GM18907 (cell line): ENCODE measurements around the gene HCFC1R1.

Experiments
- ATAC-seq: cut with Tn5 transposase; IDR thresholded peaks from one replicate; pipeline ENCODE4 v1.9.1; 2021; ENCODE audit warnings: mild to moderate bottlenecking, moderate library complexity; ENCODE audit not compliant: unreplicated experiment

Gene HCFC1R1

DNA sequence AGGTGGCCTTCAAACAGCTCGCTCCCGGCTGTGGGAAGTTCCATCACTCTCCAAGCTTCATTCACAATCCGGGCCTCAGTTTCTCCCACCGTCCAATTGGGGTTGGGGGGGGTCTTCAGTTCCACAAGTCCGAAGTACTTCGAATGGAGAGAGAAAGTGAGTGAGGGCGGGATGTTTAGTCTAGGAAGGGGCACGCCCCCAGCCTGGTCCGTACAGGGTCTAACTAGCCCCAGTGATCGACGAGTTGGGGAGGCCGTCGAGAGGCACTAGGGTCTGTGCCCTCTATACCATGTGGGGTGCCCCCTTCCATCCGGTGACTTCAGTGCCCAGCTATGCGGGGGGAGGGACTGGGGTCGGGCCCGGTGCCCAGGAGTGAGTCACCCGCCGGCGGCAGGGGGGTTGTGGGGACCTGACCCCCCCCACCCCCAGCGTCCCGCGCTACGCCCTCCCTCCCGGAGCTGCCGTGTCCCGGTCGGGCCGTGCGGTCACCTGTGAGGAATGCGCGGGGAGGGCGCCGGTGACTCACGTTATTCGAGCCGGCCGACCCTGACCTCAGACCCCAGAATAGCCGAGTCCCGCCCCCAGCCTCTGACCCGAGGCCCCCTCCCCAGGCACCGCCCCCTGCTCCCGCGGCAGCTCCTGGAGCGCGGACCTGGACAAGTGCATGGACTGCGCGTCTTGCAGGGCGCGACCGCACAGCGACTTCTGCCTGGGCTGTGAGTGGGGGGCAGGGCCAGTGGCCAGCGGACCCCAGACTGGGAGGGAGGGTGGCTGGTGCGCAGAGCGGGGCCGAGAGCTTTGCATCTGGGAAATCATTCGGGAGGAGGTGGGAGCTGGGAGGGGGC, 2.9 kb downstream of the HCFC1R1 start:
- no peak for ATAC-seq

DNA sequence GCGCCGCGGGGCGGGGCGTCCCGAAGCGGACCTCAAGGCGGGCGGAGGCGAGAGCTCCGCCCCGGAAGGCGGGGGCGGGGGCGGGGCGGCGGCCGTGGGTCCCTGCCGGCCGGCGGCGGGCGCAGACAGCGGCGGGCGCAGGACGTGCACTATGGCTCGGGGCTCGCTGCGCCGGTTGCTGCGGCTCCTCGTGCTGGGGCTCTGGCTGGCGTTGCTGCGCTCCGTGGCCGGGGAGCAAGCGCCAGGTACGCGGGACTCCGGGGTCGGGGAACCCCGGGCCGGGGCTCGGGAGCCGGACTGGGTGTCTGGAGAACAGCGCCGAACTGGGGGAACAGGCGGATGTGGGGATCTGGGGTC, 3.5 kb downstream of the HCFC1R1 start, which contains the start of gene TNFRSF12A:
Gene TNFRSF12A (plus strand): TSS at position 122 of the 357 bp plus-strand sequence. CDS start 30 bp downstream, at position 152.
- ATAC-seq = no peak

DNA sequence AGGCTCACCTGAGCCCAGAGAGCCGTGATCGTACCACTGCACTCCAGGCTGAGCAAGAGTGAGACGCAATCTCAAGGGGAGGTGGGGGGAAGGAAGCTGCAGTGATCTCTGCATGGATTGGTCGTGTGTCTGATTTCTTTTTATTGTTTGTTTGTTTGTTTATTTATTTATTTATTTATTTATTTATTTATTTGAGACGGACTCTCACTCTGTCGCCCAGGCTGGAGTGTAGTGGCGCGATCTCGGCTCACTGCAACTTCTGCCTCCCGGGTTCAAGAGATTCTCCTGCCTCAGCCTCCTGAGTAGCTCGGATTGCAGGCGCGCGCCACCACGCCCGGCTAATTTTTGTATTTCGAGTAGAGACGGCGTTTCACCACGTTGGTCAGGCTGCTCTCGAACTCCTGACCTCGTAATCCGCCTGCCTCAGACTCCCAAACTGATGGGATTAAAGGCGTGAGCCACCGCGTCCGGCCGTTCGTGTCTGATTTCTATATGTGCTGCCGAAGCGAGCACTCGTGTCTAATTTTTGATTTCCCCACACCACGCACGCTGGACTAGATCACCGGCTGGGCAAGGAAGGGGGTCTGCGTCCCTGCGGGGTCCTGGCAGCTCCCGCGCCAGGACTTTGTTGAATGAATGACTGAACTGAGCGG, 4.0 kb downstream of the HCFC1R1 start:
- no peak for ATAC-seq

DNA sequence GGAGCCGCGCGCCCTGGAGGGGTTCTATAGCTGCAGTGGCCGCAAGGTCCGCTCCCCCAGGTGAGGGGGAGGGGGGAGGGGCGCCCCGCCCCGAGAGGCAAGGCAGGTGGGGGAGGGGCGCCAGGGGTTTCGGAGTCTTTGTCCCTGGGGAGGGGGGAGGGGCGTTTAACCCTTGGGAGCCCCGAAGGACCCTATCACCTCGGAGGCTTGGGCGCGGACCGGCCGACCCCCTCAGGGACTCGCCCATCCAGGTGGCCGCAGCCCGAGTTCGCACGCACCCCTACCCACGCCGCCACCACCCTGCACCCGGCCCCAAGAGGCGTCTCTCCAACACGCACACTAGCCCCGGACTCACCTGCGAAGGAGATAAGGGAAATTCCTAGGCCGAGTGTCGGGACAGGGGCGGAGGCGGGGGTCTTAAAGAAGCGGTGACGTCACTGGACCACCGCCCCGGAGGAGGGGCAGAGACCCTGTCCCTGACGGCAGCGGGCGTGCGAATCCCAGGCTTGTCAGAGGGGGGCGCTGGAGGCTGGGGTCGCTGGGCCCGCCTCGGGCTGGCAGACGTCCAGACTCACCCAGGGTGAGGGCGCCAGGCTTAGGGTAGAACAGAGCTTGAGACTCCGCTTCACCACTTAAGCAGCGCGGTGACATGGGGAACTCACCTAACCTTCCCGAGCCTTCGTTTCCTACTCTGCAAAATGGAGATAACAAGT, 5.8 kb downstream of the HCFC1R1 start, which contains the start of gene CLDN6:
Gene CLDN6 (minus strand): TSS at position 390 of the 713 bp plus-strand sequence. CDS start 2,162 bp downstream, outside the sequence.
- ATAC-seq = no peak

DNA sequence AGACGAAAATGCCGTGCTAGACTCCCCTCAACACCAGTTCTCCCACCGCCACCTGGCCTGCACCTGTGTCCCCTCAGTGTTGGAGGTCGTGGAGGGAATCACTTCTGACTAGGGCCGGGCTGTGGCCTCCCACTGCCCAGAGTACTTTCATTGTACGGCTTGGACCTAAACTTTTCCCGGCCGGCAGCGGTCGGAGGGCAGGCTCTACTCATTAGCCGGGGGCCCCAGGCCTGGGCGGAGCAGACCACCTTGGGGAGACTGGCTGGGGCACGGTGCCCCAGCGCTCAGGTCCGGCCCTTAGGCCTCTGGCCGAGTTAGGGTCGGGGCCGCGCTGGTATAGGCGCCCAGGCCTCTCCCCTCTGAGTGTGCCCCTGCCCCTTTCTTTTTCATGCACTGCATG, 6.4 kb downstream of the HCFC1R1 start:
- ATAC-seq = no peak

DNA sequence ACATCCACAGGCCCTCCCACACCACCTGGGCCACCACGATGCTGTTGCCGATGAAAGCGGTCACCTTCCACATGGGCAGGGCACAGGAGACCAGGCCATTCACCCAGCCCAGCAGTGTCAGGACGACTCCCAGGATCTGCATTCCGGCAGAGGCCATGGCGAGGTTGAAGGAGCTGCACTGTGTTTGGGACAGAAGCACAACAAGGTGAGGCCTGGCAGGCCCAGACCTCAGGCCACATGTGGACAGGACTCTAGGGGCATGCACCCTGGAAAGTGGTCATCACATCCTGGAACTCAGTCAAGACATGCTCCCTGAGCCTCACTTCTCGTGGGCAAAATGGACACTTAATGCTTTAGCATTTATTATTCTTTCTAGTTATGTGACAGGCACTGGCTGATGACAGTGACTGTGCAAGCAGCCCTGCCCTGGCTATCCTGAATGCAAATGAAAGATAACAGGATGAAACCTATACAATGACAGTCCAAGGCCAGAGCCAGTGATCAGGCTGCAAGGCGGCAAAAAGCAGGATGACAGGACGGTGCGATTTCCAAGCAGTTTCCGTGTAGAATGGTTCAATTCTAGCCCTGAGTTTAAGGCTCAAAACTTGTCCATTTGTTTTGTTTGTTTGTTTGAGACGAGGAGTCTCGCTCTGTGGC, 7.7 kb downstream of the HCFC1R1 start:
- ATAC-seq = no peak

DNA sequence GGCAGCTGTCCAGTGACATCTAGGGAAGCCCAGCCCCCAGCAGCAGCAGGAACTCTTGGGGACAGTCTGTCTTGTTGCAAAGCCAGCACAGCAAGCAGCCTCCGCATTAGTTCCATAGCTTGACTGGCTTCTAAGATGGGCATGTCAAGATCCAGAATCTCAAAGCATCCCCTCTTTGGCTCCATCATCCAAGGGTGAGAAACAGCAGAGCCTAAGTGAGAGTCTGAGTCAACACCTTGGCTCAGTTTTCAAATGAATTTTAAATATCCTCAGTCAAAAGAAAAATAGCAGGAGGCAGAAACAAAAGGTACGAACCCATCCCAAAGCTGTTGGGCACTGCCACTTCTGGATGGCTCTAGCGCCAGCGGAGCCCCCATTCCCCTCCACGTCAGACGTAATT, 8.8 kb downstream of the HCFC1R1 start:
- ATAC-seq = no peak

DNA sequence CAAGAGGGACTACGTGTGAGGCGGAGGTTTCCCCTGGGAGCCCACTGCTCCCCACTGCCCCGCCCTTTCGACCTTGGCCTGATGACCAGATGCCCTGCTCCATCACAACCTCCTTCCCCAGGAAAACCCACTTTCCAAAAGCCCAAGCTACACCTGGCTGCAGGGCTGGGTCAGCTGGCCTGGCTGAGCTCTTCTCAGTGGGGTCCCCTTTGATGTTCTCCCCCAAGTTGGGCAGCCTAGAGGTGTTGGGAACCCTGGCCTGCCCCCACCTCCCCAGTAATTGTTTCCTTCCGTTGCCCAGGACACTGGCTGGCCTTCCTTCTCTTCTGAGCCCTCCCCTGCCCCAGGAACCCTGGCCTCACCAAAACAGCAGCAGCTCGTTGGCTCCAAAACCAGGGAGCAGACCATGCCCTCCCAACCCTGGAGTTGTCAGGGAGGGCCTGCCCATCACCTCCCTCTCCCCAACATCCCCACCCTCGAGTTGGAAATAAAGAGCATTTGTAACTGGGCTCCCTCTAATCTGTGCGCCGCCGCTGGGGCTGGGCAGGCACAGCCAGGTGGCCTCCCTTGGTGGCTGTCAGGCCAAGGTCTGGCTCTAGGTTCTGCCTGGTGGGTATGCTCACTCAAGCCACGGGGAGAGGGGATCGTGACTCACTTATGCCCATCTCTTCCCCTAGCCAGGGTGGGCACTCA, 9.6 kb downstream of the HCFC1R1 start:
- no peak for ATAC-seq

DNA sequence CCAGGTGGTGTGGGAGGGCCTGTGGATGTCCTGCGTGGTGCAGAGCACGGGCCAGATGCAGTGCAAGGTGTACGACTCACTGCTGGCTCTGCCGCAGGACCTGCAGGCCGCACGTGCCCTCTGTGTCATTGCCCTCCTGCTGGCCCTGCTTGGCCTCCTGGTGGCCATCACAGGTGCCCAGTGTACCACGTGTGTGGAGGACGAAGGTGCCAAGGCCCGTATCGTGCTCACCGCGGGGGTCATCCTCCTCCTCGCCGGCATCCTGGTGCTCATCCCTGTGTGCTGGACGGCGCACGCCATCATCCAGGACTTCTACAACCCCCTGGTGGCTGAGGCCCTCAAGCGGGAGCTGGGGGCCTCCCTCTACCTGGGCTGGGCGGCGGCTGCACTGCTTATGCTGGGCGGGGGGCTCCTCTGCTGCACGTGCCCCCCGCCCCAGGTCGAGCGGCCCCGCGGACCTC, 10.2 kb downstream of the HCFC1R1 start:
- no peak for ATAC-seq

DNA sequence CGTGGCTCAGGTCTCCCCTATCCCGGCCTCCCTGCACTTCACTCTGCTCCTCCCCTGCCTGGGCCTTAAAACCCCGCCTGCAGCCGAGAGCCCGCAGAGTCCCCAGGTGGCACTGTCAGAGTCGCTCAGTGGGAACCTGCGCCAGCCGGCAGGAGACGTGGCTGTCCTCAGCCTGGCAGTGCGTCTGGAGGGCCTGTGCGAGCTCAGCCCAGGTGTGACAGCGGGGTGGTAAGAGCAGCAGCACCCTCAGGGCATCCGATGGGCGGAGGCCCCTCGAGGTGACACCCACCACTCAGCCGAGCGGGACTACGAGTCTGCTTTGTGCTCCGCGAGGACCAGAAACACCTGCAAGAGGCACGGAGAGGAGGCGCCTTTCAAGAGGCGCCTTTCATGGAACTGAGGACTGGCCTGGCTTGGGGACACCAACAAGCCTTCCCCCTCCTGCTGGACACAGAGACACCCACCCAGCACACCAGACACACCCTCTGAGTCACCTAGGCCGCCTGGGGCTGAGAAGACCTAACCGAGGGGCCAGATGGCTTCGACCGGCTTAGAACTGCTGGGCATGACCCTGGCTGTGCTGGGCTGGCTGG, 10.8 kb downstream of the HCFC1R1 start, which contains the start of gene CLDN9:
Gene CLDN9 (plus strand): TSS at position 96 of the 593 bp plus-strand sequence. CDS start 440 bp downstream, at position 536.
- no peak for ATAC-seq

DNA sequence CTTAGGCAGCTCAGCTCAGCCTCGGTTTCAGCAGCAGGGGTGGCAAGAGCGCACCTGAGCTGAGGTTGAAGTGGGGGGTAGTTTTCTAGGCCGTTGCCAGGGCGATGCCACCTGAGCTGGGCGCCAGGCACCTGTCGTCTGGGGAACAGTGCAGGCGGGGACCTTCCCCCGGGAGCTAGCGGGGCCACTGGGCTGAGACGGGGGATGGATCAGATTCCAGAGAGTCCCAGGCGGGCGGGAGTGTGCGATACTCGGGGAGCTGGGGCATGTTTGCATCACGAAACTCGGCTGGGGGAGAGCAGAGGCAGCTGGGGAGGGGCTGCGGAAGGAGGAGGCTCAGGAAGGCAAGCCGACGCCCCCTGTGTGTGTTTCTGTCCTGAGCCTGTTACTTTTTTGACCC, 11.5 kb downstream of the HCFC1R1 start:
- ATAC-seq = no peak

DNA sequence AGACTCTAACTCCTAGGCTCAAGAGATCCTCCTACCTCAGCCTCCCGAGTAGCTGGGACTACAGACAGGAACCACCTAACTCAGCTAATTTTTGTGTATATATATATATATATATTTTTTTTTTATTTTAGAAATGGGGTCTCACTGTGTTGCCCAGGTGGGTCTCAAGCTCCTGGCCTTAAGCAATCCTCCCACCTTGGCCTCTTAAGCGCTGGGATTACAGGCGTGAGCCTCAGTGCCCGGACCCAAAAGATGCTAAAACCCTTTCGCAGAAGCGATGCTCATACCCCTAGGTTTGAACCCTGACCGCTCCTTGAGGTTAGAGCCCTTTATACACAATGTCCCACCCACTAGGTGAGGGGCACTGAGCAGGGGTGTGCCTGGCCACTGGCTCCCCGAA, 13.2 kb downstream of the HCFC1R1 start:
- ATAC-seq = no peak

DNA sequence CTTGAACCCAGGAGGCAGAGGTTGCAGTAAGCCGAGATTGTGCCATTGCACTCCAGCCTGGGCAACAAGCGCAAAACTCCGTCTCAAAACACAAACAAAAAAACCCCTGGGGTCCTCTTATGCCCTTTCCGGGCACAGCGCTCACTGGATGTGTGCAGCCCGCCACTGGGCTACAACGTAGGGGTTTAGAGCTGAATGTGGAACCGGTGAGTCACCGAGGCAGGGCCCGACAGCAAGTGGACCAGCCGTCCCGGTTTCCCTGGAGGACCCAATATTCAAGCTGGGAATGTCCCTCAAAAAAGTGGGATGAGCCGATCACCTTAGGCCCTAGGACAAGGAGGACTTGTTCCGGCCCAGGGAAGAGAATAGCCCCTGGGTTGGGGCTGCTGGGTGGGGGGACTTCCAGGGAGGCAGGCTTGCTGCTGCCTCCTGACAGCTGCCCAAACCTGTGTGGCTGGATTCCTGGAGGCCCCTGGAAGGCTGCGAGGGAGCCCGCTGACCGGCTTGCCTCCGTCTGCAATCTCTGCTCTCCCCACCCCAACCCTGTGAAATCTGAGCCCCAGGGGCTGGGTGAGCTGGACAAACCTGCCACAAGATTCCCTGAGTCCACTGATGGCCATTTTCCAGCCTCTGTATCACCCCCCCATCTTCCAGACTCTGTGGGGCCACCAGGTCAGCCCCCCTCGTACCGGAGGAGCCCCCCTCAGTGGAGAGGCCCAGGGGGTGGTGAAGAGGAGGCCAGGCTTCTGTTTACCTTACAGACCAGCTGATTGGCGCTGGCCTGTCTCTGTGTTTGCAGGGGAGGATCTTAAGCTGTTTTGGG, 14.0 kb downstream of the HCFC1R1 start:
- no peak for ATAC-seq

DNA sequence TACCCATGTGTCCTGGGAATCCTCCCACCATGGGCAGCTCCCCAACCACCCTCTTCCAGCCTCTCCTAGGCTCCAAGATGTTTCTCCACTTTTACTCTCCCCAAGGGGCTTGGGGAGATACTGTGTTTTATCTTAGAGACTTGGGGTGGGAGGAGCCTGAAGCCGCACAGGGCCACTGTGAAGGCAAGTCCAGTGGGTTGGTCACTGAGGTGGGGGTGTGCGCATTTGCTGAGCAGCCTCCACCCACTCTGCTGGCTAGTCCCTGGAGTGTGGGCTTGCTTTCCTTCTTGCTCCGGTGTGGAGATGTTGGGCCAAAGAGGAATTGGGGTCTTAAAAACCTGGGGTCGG, 15.1 kb downstream of the HCFC1R1 start:
- ATAC-seq = no peak

DNA sequence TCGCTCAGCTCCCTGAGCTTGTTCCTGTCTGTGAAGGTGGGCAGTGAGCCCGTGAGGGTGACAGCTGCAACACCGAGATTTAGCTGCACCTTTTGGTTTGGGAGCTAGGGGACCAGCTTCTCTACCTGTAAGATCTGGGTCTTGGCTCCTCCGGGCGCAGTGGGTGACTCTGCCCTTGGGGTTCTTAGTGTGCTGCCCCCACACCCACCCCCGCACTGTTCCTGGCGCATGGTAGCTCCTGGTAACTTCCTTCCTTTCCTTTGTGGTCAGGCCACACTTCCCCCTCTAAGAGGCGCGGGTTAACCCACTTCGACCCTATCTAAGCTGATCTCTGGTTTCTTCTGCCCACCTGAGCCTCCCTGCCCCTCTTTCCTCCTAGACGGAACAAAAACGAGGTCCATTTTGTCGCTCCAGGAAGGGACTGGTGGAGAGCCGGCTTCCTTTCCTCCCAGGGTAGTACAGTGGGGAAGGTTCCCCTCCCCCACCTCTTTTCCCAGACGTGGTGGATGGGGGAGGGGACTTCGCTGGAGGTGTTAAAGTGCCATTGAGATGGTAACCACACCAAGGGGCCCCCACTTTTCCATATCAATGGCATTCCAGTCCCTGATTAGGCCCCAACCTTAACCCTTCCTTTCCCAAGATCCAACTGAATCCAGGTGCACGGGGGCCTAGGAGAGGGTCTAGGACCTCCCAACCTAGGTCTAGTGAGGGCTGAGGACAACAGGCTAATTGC, 15.6 kb downstream of the HCFC1R1 start:
- no peak for ATAC-seq

DNA sequence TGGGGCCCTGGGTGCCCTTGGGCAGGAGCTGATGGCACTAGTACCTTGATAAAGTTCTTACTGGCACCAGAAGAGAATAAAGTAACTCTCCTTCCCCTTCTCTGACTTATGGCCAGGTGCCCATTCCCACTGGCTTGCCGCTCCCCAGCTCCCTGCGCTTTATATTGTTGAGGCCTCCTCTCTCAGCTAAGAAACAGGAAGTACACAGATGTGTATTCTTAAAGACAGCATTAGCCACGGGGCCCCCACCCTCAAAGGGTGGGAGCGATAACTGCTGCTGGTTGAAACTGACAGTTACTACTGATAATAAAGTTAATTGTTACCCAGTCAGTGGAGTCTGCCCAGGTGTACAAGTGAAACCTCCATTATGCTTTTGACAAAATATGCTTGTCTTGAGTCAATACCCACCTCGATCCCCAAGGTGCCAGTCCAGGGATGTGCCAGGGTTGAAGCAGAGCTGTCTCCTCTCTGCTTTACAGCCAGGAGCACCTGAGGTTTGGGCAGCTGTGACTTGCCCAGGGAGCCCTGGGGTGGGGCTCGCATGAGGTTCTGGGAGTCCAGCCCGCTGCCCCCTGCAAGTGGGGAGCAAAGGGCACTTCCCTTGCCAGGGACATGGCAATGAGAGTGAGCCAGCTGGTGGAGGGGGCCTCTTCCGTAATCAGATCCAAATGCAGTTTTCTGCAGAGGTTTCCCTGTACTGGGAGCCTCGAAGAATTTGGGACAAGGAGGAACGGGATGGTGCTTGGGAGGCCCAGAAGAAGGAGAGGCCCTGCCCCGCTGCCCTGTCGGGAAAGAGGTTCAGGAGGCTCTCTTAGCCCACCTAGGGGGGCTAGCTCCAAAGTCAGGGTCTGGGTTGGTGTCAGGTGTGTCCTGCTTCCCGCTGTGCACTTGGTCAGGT, 16.4 kb downstream of the HCFC1R1 start:
- ATAC-seq = no peak

DNA sequence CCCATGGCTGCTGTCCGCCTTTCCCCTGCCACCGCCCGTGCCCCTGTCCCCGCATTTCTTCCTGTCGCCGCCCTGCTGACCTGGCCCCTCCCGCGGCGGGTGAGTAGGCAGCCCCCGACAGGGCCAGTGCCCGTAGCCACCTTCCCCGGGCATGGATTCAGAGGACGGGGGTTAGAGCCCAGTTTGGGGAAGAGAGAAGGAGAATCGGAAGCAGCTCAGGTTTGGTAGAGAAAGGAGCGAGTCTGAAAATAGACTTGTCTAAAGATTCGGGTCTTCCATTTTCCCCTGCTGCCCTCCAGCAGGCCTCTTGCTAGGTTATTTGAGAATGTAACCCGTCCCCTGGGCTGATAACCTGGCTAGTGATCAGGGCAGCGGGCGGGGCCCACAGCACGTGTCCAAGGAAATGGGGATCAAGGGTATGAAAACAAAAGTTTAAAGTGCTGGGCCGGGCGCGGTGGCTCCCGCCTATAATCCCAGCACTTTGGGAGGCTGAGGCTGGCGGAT, 18.9 kb downstream of the HCFC1R1 start:
- ATAC-seq = no peak
